GM21619 (cell line): ENCODE measurements around the gene ZFP1.

Experiments
- ATAC-seq: cut with Tn5 transposase; IDR thresholded peaks from one replicate; pipeline ENCODE4 v1.9.1; 2021; ENCODE audit not compliant: unreplicated experiment

Gene ZFP1

GRCh38 chr16:75148311-75149195, at the start of gene ZFP1:
Gene ZFP1, plus strand, starts transcription at chr16:75148524. Its CDS starts 4,428 bp downstream, at chr16:75152952.
- ATAC-seq, result peak; percentile 82

- peak; percentile 7 for ATAC-seq
Measured at GRCh38 chr16:75099075-75099667, 49.2 kb upstream of the ZFP1 start.

GRCh38 chr16:75099738-75100602, 48.4 kb upstream of the ZFP1 start:
- ATAC-seq, result peak; percentile 66

- no peak for ATAC-seq
Measured at GRCh38 chr16:75100603-75100990, 47.7 kb upstream of the ZFP1 start.

- no peak for ATAC-seq
Measured at GRCh38 chr16:75101635-75102034, 46.7 kb upstream of the ZFP1 start.

GRCh38 chr16:75102595-75102994, 45.7 kb upstream of the ZFP1 start:
- no peak for ATAC-seq

GRCh38 chr16:75103994-75104393, 44.3 kb upstream of the ZFP1 start:
- no peak for ATAC-seq

GRCh38 chr16:75104836-75105235, 43.5 kb upstream of the ZFP1 start:
- no peak for ATAC-seq

GRCh38 chr16:75105306-75106061, 42.8 kb upstream of the ZFP1 start:
- ATAC-seq, result no peak

GRCh38 chr16:75106351-75107274, 41.7 kb upstream of the ZFP1 start:
- no peak for ATAC-seq

GRCh38 chr16:75107505-75107904, 40.8 kb upstream of the ZFP1 start:
- no peak for ATAC-seq

- ATAC-seq, result no peak
Measured at GRCh38 chr16:75108792-75109731, 39.3 kb upstream of the ZFP1 start.

GRCh38 chr16:75109732-75110243, 38.5 kb upstream of the ZFP1 start:
- ATAC-seq, result no peak

GRCh38 chr16:75110637-75111513, 37.4 kb upstream of the ZFP1 start:
- peak; percentile 72 for ATAC-seq

- ATAC-seq, result no peak
Measured at GRCh38 chr16:75111514-75111940, 36.8 kb upstream of the ZFP1 start.

GRCh38 chr16:75111961-75112733, 36.2 kb upstream of the ZFP1 start:
- ATAC-seq, result no peak
